Activated CD4-positive, alpha-beta T cell treated with anti-CD3 and anti-CD28 coated beads, Interleukin-2, Interleukin-6, amounts not matched to agents 100 ng/mL and 50 ng/mL, durations not matched to agents 16 hours and 8 hours (primary cell): ENCODE data around the gene EIF5AL1.

Source experiments
- DNase-seq: peaks from one replicate; pipeline ENCODE4 v3.0.0-alpha.2; 2020

Gene EIF5AL1

DNA sequence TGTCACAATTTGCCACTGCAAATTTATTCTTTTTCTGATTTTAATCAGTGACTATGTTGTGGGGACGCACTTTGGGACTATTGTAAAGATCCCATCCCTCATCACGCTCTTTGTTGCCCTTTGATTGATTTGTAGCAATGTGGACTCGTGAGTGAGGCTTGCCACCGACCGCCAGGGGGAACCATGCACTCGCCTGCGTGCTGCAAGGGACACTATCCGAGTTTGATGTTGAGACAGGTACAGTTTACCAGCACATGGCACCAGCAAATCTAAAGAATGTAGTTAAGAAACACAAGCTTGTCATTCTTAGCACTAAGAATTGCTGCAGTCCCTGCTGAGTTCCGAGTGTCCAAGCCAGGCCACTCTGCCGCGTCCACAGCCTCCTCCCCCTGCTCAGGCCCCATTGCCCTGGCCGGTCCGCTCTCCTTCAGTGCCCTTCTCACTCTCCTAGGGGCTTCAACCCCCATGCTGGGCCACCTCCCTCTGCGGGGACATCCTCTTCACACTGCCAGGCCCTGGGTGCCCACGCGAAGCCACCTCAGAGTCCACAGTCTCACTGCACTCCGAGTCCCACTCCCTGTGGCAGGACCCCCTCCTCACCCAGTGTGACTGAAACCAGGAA, 49.9 kb downstream of the EIF5AL1 start:
- peak; percentile 85 for DNase-seq

DNA sequence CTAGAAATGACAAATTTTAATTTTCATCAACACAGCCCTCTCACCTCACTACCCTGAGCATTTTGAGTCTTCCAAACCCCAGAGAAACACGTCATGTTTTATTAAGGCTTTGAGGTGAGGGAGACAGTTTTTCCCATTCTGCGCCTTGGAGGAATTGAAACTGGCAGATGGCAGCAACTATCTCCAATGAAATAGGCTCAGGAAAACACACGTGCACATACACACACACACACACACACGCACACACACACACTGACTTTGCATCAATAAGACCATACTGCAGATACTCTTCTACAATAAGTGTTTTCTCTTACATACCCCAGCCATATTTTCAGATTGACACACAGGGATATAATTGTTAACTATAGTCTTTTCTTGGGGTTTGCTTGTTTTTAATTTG, 51.1 kb downstream of the EIF5AL1 start:
- no peak for DNase-seq
